ENCODE data around the gene CYGB. TPM values are rescaled to one million over a fixed set of nuclear protein-coding genes. Genes with fewer than 3 reads are reported as not detected.

Gene CYGB
- total and polyA plus RNA-seq, 7 donors: 6.4 to 14.6 (median 11.0) TPM

- Histone ChIP-seq H3K4me3 (no peak overlapping the region), H3K27me3 (ENCODE audit: insufficient read depth in 3 of 3, low read length in 2 of 3) (no peaks in the 10 kb centered on the region), H3K9me3 (no peaks in the 10 kb centered on the region), H3K36me3 (ENCODE audit: insufficient read depth in 1 of 2, low read depth in 1 of 2) (no peaks in the 10 kb centered on the region), H3K27ac (peak overlapping the region; percentile 3), H3K4me1 (peaks cover 39% of the 10 kb centered on the region)
- DNase-seq: no peak
- WGBS, 3 donors: 56 to 67% (median 60%) methylated on average over 15 of the region's 15 CpGs
- TF ChIP-seq, protein P1, sequence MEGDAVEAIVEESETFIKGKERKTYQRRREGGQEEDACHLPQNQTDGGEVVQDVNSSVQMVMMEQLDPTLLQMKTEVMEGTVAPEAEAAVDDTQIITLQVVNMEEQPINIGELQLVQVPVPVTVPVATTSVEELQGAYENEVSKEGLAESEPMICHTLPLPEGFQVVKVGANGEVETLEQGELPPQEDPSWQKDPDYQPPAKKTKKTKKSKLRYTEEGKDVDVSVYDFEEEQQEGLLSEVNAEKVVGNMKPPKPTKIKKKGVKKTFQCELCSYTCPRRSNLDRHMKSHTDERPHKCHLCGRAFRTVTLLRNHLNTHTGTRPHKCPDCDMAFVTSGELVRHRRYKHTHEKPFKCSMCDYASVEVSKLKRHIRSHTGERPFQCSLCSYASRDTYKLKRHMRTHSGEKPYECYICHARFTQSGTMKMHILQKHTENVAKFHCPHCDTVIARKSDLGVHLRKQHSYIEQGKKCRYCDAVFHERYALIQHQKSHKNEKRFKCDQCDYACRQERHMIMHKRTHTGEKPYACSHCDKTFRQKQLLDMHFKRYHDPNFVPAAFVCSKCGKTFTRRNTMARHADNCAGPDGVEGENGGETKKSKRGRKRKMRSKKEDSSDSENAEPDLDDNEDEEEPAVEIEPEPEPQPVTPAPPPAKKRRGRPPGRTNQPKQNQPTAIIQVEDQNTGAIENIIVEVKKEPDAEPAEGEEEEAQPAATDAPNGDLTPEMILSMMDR (IDR thresholded peaks at IDR 0.05): no peak
- ATAC-seq: no peak
- intact Hi-C loops (cut with DNase I): loop anchor here in 1 of 2 donors (5.0 kb wide), 1 partner anchor 36 kb away; the partner anchor contains the start of gene ST6GALNAC2
These were observed 13.5 kb upstream of the CYGB start for GRCh38 chr17:76550712-76551615.

GRCh38 chr17:76549539-76549938 lies 12.0 kb upstream of the CYGB start:
- H3K4me1 ChIP-seq: peaks cover 44% of the 10 kb centered on the region
- H3K4me3 ChIP-seq: no peak overlapping the region
- H3K27ac ChIP-seq: no peak overlapping the region
- H3K27me3 ChIP-seq (ENCODE audit: insufficient read depth in 3 of 3, low read length in 2 of 3): no peaks in the 10 kb centered on the region
- 78 to 87% (median 82%) methylated on average over 7 of the region's 7 CpGs for WGBS, 3 donors
- H3K9me3 ChIP-seq: no peaks in the 10 kb centered on the region
- no peaks in the 10 kb centered on the region for H3K36me3 ChIP-seq (ENCODE audit: insufficient read depth in 1 of 2, low read depth in 1 of 2)
- DNase-seq: no peak
- TF ChIP-seq, protein P1 (IDR thresholded peaks at IDR 0.05): no peak
- ATAC-seq: no peak
- intact Hi-C loops (cut with DNase I): no loop called here

GRCh38 chr17:76549215-76549518 lies 11.7 kb upstream of the CYGB start:
- TF ChIP-seq, protein P1 (IDR thresholded peaks at IDR 0.05): no peak
- peaks cover 45% of the 10 kb centered on the region for H3K4me1 ChIP-seq
- ATAC-seq (no peak), DNase-seq (no peak)
- H3K4me3 ChIP-seq: no peak overlapping the region
- 84 to 91% (median 88%) methylated on average over 9 of the region's 9 CpGs for WGBS, 3 donors
- intact Hi-C loops (cut with DNase I): no loop called here
- H3K27ac ChIP-seq: no peak overlapping the region
- H3K36me3 ChIP-seq (ENCODE audit: insufficient read depth in 1 of 2, low read depth in 1 of 2): no peaks in the 10 kb centered on the region
- no peaks in the 10 kb centered on the region for H3K27me3 ChIP-seq (ENCODE audit: insufficient read depth in 3 of 3, low read length in 2 of 3)
- no peaks in the 10 kb centered on the region for H3K9me3 ChIP-seq

DNA sequence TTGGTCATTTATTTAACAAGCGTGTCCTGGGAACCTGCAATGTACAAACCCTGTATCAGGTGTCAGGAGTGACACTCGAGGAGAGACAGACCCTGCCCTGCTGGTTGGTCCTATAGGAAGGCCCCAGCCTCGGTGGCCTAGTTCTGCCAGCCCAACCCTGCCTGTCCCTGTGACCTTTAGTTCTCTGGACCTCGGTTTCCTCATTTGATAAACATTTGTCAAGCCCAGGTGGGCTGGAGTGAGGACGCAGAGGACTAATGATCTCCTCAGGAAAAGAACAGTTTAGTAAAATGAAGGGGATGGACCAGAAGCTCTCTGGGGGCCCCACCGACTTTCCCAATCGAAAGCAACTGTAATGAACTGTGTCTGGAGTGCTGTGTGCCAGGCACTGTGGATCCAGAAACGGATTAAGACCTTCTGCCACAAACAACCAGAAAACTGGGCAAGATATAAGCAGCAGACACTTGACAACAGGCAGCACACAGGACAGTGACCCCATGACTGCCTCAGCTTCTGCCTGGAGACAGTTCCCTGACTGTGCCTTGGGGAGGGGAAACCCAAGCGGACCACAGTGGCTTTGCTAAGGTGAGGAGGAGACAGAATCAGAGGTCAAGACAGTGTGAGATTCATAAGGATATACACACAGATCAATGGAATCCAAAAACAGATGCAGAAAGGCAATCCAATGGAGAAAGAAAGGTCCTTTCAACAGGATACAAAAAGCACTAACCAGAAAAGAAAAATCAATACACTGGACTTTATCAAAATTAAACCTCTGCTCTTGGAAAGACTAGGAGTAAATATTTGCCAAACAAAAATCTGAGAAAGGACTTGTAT lies 11.1 kb upstream of the CYGB start:
- no peaks in the 10 kb centered on the region for H3K27me3 ChIP-seq (ENCODE audit: insufficient read depth in 3 of 3, low read length in 2 of 3)
- intact Hi-C loops (cut with DNase I): no loop called here
- ATAC-seq (peak in 3 of 4 donors; percentile 32 to 60 (median 51)), DNase-seq (no peak)
- WGBS, 3 donors: 34 to 51% (median 35%) methylated on average over 9 of the region's 9 CpGs
- peak overlapping the region; percentile 0 for H3K27ac ChIP-seq
- H3K4me1 ChIP-seq: peaks cover 46% of the 10 kb centered on the region
- H3K36me3 ChIP-seq (ENCODE audit: insufficient read depth in 1 of 2, low read depth in 1 of 2): no peaks in the 10 kb centered on the region
- H3K4me3 ChIP-seq: peak overlapping the region; percentile 27
- no peaks in the 10 kb centered on the region for H3K9me3 ChIP-seq
- TF ChIP-seq, protein P1 (IDR thresholded peaks at IDR 0.05): no peak
